Measurements from ENCODE around the gene CFAP161.

Gene CFAP161

DNA sequence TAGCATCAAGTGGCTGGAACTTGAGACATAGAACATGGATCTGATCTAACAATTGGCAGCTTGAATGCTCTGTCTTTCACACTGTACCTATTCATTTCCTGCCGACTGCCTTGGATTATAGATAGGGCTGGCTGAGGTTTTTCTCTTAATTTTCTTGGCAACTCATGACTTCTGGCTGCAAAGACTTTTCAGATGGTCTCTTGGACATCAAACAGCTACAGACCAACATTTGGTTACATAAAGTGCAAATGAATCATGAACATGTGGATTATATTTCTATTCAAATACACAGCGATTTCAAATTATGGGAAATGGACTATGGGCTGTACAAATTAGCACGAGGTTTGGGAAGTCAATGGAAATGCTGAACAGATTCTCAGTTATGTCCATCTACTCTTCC is 36.4 kb downstream of the CFAP161 start:
- H3K36me3 ChIP-seq (ENCODE audit: control insufficient read depth in 2 of 2, insufficient read depth in 1 of 2, low read length in 2 of 2), result no peaks in the 10 kb centered on the region
- no peaks in the 10 kb centered on the region for H3K4me1 ChIP-seq (ENCODE audit: control insufficient read depth, insufficient read depth, low read length)
- H3K4me3 ChIP-seq (ENCODE audit: low read depth, low read length), result no peak overlapping the region
- no peak overlapping the region for H3K27ac ChIP-seq (ENCODE audit: extremely low read depth, low read depth, low read length)
- TF ChIP-seq ZNF621 (tag by site-specific recombination; IDR thresholded peaks at IDR 0.05) (no peak), KLF8 (tag by site-specific recombination; IDR thresholded peaks at IDR 0.05) (no peak), ZSCAN23 (tag by site-specific recombination; IDR thresholded peaks at IDR 0.05) (no peak), ZNF391 (tag by site-specific recombination; IDR thresholded peaks at IDR 0.05; ENCODE audit: borderline replicate concordance, low read depth) (no peak), YY2 (tag by site-specific recombination; IDR thresholded peaks at IDR 0.05) (no peak), ZNF701 (tag by site-specific recombination; IDR thresholded peaks at IDR 0.05) (no peak), OSR2 (tag by site-specific recombination; IDR thresholded peaks at IDR 0.05) (no peak), ZIC2 (tag by site-specific recombination; IDR thresholded peaks at IDR 0.05) (no peak), ZNF292 (tag by site-specific recombination; IDR thresholded peaks at IDR 0.05; ENCODE audit: borderline replicate concordance, low read depth) (no peak), ZFP3 (tag by site-specific recombination; IDR thresholded peaks at IDR 0.05; ENCODE audit: low read depth) (no peak), ZNF426 (tag by site-specific recombination; IDR thresholded peaks at IDR 0.05) (no peak), ZNF768 (tag by site-specific recombination; IDR thresholded peaks at IDR 0.05) (no peak), HOXD13 (CRISPR knock-in tag; IDR thresholded peaks at IDR 0.05; ENCODE audit: borderline replicate concordance) (no peak), ZNF404 (tag by site-specific recombination; IDR thresholded peaks at IDR 0.05) (no peak)
- TF ChIP-seq, protein P1, sequence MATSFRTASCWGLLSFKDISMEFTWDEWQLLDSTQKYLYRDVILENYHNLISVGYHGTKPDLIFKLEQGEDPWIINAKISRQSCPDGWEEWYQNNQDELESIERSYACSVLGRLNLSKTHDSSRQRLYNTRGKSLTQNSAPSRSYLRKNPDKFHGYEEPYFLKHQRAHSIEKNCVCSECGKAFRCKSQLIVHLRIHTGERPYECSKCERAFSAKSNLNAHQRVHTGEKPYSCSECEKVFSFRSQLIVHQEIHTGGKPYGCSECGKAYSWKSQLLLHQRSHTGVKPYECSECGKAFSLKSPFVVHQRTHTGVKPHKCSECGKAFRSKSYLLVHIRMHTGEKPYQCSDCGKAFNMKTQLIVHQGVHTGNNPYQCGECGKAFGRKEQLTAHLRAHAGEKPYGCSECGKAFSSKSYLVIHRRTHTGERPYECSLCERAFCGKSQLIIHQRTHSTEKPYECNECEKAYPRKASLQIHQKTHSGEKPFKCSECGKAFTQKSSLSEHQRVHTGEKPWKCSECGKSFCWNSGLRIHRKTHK (tag by site-specific recombination; IDR thresholded peaks at IDR 0.05), result no peak
- TF ChIP-seq, protein P2, sequence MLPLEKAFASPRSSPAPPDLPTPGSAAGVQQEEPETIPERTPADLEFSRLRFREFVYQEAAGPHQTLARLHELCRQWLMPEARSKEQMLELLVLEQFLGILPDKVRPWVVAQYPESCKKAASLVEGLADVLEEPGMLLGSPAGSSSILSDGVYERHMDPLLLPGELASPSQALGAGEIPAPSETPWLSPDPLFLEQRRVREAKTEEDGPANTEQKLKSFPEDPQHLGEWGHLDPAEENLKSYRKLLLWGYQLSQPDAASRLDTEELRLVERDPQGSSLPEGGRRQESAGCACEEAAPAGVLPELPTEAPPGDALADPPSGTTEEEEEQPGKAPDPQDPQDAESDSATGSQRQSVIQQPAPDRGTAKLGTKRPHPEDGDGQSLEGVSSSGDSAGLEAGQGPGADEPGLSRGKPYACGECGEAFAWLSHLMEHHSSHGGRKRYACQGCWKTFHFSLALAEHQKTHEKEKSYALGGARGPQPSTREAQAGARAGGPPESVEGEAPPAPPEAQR (tag by site-specific recombination; IDR thresholded peaks at IDR 0.05), result no peak
- TF ChIP-seq, protein P3, sequence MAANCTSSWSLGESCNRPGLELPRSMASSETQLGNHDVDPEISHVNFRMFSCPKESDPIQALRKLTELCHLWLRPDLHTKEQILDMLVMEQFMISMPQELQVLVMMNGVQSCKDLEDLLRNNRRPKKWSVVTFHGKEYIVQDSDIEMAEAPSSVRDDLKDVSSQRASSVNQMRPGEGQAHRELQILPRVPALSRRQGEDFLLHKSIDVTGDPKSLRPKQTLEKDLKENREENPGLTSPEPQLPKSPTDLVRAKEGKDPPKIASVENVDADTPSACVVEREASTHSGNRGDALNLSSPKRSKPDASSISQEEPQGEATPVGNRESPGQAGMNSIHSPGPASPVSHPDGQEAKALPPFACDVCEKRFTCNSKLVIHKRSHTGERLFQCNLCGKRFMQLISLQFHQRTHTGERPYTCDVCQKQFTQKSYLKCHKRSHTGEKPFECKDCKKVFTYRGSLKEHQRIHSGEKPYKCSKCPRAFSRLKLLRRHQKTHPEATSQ (tag by site-specific recombination; IDR thresholded peaks at IDR 0.05), result no peak
- TF ChIP-seq, protein P4, sequence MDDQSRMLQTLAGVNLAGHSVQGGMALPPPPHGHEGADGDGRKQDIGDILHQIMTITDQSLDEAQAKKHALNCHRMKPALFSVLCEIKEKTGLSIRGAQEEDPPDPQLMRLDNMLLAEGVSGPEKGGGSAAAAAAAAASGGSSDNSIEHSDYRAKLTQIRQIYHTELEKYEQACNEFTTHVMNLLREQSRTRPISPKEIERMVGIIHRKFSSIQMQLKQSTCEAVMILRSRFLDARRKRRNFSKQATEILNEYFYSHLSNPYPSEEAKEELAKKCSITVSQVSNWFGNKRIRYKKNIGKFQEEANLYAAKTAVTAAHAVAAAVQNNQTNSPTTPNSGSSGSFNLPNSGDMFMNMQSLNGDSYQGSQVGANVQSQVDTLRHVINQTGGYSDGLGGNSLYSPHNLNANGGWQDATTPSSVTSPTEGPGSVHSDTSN (CRISPR knock-in tag; IDR thresholded peaks at IDR 0.05), result no peak
- TF ChIP-seq, protein P5, sequence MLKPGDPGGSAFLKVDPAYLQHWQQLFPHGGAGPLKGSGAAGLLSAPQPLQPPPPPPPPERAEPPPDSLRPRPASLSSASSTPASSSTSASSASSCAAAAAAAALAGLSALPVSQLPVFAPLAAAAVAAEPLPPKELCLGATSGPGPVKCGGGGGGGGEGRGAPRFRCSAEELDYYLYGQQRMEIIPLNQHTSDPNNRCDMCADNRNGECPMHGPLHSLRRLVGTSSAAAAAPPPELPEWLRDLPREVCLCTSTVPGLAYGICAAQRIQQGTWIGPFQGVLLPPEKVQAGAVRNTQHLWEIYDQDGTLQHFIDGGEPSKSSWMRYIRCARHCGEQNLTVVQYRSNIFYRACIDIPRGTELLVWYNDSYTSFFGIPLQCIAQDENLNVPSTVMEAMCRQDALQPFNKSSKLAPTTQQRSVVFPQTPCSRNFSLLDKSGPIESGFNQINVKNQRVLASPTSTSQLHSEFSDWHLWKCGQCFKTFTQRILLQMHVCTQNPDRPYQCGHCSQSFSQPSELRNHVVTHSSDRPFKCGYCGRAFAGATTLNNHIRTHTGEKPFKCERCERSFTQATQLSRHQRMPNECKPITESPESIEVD (tag by site-specific recombination; IDR thresholded peaks at IDR 0.05), result no peak
- TF ChIP-seq, protein P6, sequence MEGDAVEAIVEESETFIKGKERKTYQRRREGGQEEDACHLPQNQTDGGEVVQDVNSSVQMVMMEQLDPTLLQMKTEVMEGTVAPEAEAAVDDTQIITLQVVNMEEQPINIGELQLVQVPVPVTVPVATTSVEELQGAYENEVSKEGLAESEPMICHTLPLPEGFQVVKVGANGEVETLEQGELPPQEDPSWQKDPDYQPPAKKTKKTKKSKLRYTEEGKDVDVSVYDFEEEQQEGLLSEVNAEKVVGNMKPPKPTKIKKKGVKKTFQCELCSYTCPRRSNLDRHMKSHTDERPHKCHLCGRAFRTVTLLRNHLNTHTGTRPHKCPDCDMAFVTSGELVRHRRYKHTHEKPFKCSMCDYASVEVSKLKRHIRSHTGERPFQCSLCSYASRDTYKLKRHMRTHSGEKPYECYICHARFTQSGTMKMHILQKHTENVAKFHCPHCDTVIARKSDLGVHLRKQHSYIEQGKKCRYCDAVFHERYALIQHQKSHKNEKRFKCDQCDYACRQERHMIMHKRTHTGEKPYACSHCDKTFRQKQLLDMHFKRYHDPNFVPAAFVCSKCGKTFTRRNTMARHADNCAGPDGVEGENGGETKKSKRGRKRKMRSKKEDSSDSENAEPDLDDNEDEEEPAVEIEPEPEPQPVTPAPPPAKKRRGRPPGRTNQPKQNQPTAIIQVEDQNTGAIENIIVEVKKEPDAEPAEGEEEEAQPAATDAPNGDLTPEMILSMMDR (tag by site-specific recombination; IDR thresholded peaks at IDR 0.05), result no peak
- H3K9me3 ChIP-seq (ENCODE audit: control insufficient read depth, insufficient read depth, low read depth, low read length), result no peaks in the 10 kb centered on the region
- ChIA-PET CTCF (interaction anchor here (0.6 to 5.6 kb wide), 3 partner anchors 18 to 98 kb away, joined by 3 to 31 read pairs (median 3); no protein-coding TSS in a partner anchor), POLR2A (no interaction called here)

All from HEK293 (cell line).